ENCODE data around the gene RALGDS. TPM values are rescaled to one million over a fixed set of nuclear protein-coding genes. Genes with fewer than 3 reads are reported as not detected.
"Not testable (repeated sequence)": the region's sequence is repeated elsewhere in the genome, so short reads cannot be mapped to it uniquely, and the experiment has no call there.

RALGDS gene
- total RNA-seq, 1 donor: 59.0 TPM

DNA sequence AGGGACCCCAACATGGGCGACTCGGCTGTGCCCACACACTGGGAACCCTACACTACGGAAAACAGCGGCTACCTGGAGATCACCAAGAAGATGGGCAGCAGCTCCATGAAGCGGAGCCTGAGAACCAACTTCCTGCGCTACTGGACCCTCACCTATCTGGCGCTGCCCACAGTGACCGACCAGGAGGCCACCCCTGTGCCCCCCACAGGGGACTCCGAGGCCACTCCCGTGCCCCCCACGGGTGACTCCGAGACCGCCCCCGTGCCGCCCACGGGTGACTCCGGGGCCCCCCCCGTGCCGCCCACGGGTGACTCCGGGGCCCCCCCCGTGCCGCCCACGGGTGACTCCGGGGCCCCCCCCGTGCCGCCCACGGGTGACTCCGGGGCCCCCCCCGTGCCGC lies 50.1 kb downstream of the RALGDS start:
- not testable (repeated sequence) for H3K4me1 ChIP-seq (ENCODE audit: insufficient read depth, low read length); H3K27me3 ChIP-seq (ENCODE audit: insufficient read depth, low read length); H3K9me3 ChIP-seq (ENCODE audit: low read depth, low read length); H3K4me3 ChIP-seq (ENCODE audit: low read length)

DNA sequence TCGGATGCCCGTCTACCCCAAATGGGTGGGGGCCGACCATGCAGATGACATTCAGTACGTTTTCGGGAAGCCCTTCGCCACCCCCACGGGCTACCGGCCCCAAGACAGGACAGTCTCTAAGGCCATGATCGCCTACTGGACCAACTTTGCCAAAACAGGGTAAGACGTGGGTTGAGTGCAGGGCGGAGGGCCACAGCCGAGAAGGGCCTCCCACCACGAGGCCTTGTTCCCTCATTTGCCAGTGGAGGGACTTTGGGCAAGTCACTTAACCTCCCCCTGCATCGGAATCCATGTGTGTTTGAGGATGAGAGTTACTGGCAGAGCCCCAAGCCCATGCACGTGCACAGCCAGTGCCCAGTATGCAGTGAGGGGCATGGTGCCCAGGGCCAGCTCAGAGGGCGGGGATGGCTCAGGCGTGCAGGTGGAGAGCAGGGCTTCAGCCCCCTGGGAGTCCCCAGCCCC lies 50.5 kb downstream of the RALGDS start:
- not testable (repeated sequence) for H3K4me1 ChIP-seq (ENCODE audit: insufficient read depth, low read length); H3K4me3 ChIP-seq (ENCODE audit: low read length); H3K27me3 ChIP-seq (ENCODE audit: insufficient read depth, low read length); H3K9me3 ChIP-seq (ENCODE audit: low read depth, low read length)

DNA sequence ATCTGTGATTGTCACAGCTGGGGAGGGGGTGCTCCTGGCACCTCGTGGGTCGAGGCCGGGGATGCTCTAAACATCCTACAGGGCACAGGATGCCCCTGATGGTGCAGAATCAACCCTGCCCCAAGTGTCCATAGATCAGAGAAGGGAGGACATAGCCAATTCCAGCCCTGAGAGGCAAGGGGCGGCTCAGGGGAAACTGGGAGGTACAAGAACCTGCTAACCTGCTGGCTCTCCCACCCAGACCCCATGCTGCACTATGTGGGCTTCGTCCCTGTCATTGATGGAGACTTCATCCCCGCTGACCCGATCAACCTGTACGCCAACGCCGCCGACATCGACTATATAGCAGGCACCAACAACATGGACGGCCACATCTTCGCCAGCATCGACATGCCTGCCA lies 52.6 kb downstream of the RALGDS start:
- H3K27me3 ChIP-seq (ENCODE audit: insufficient read depth, low read length); H3K4me1 ChIP-seq (ENCODE audit: insufficient read depth, low read length); H3K4me3 ChIP-seq (ENCODE audit: low read length); H3K9me3 ChIP-seq (ENCODE audit: low read depth, low read length): not testable (repeated sequence)

DNA sequence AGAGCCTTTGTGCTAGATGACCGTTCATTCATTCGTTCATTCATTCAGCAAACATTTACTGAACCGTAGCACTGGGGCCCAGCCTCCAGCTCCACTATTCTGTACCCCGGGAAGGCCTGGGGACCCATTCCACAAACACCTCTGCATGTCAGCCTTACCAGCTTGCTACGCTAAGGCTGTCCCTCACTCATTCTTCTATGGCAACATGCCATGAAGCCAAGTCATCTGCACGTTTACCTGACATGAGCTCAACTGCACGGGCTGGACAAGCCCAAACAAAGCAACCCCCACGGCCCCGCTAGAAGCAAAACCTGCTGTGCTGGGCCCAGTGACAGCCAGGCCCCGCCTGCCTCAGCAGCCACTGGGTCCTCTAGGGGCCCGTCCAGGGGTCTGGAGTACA lies 53.2 kb downstream of the RALGDS start:
- no peaks in the 10 kb centered on the region for H3K9me3 ChIP-seq (ENCODE audit: low read depth, low read length)
- no peak overlapping the region for H3K4me3 ChIP-seq (ENCODE audit: low read length)
- no peaks in the 10 kb centered on the region for H3K4me1 ChIP-seq (ENCODE audit: insufficient read depth, low read length)
- H3K27me3 ChIP-seq (ENCODE audit: insufficient read depth, low read length): no peaks in the 10 kb centered on the region

DNA sequence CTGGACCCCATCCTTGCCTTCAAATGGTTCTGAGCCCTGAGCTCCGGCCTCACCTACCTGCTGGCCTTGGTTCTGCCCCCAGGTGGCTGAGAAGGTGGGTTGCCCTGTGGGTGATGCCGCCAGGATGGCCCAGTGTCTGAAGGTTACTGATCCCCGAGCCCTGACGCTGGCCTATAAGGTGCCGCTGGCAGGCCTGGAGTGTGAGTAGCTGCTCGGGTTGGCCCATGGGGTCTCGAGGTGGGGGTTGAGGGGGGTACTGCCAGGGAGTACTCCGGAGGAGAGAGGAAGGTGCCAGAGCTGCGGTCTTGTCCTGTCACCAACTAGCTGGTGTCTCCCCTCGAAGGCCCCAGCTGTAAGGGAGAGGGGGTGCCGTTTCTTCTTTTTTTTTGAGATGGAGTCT lies 54.0 kb downstream of the RALGDS start:
- H3K4me1 ChIP-seq (ENCODE audit: insufficient read depth, low read length): no peaks in the 10 kb centered on the region
- no peaks in the 10 kb centered on the region for H3K27me3 ChIP-seq (ENCODE audit: insufficient read depth, low read length)
- no peak overlapping the region for H3K4me3 ChIP-seq (ENCODE audit: low read length)
- H3K9me3 ChIP-seq (ENCODE audit: low read depth, low read length): no peaks in the 10 kb centered on the region

DNA sequence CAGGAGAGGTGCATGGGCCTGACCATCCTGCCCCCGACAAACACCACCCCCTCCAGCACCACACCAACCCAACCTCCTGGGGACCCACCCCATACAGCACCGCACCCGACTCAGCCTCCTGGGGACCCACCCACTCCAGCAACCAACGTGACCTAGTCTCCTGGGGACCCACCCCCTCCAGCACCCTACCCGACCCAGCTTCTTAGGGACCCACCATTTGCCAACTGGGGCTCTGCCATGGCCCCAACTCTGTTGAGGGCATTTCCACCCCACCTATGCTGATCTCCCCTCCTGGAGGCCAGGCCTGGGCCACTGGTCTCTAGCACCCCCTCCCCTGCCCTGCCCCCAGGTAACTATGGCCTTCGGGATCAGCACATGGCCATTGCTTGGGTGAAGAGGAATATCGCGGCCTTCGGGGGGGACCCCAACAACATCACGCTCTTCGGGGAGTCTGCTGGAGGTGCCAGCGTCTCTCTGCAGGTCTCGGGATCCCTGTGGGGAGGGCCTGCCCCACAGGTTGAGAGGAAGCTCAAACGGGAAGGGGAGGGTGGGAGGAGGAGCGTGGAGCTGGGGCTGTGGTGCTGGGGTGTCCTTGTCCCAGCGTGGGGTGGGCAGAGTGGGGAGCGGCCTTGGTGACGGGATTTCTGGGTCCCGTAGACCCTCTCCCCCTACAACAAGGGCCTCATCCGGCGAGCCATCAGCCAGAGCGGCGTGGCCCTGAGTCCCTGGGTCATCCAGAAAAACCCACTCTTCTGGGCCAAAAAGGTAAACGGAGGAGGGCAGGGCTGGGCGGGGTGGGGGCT lies 54.7 kb downstream of the RALGDS start:
- Histone ChIP-seq H3K4me1 (ENCODE audit: insufficient read depth, low read length) (no peaks in the 10 kb centered on the region), H3K27me3 (ENCODE audit: insufficient read depth, low read length) (no peaks in the 10 kb centered on the region), H3K4me3 (ENCODE audit: low read length) (no peak overlapping the region), H3K9me3 (ENCODE audit: low read depth, low read length) (no peaks in the 10 kb centered on the region)

DNA sequence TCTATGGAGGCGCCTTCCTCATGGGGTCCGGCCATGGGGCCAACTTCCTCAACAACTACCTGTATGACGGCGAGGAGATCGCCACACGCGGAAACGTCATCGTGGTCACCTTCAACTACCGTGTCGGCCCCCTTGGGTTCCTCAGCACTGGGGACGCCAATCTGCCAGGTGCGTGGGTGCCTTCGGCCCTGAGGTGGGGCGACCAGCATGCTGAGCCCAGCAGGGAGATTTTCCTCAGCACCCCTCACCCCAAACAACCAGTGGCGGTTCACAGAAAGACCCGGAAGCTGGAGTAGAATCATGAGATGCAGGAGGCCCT lies 56.0 kb downstream of the RALGDS start:
- H3K4me1 ChIP-seq (ENCODE audit: insufficient read depth, low read length): peaks cover 4% of the 10 kb centered on the region
- no peaks in the 10 kb centered on the region for H3K27me3 ChIP-seq (ENCODE audit: insufficient read depth, low read length)
- H3K4me3 ChIP-seq (ENCODE audit: low read length): no peak overlapping the region
- no peaks in the 10 kb centered on the region for H3K9me3 ChIP-seq (ENCODE audit: low read depth, low read length)

DNA sequence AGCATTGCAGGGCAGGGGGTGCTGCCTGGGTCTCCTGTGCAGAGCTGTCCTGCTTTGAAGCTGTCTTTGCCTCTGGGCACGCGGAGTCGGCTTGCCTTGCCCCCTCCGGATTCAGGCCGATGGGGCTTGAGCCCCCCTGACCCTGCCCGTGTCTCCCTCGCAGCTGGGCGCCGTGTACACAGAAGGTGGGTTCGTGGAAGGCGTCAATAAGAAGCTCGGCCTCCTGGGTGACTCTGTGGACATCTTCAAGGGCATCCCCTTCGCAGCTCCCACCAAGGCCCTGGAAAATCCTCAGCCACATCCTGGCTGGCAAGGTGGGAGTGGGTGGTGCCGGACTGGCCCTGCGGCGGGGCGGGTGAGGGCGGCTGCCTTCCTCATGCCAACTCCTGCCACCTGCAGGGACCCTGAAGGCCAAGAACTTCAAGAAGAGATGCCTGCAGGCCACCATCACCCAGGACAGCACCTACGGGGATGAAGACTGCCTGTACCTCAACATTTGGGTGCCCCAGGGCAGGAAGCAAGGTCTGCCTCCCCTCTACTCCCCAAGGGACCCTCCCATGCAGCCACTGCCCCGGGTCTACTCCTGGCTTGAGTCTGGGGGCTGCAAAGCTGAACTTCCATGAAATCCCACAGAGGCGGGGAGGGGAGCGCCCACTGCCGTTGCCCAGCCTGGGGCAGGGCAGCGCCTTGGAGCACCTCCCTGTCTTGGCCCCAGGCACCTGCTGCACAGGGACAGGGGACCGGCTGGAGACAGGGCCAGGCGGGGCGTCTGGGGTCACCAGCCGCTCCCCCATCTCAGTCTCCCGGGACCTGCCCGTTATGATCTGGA lies 56.6 kb downstream of the RALGDS start:
- H3K4me3 ChIP-seq (ENCODE audit: low read length): no peak overlapping the region
- H3K4me1 ChIP-seq (ENCODE audit: insufficient read depth, low read length): peaks cover 9% of the 10 kb centered on the region
- H3K9me3 ChIP-seq (ENCODE audit: low read depth, low read length): no peaks in the 10 kb centered on the region
- H3K27me3 ChIP-seq (ENCODE audit: insufficient read depth, low read length): no peaks in the 10 kb centered on the region

DNA sequence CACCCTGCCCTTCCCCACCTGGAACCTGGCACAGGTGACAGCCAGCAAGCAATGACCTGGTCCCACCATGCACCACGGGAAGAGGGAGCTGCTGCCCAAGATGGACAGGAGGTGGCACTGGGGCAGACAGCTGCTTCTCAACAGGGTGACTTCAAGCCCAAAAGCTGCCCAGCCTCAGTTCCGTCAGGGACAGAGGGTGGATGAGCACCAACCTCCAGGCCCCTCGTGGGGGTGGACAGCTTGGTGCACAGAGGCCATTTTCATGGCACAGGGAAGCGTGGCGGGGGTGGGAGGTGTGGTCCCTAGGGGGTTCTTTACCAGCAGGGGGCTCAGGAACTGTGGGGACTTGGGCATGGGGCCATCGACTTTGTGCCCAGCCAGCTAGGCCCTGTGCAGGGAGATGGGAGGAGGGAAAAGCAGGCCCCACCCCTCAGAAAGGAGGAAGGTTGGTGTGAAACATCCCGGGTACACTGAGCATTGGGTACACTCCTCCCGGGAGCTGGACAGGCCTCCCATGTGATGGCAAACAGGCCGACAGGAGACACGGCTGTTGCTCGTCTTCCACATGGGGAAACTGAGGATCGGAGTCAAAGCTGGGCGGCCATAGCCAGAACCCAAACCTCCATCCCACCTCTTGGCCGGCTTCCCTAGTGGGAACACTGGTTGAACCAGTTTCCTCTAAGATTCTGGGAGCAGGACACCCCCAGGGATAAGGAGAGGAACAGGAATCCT lies 57.4 kb downstream of the RALGDS start:
- Histone ChIP-seq H3K27me3 (ENCODE audit: insufficient read depth, low read length) (no peaks in the 10 kb centered on the region), H3K4me1 (ENCODE audit: insufficient read depth, low read length) (peaks cover 17% of the 10 kb centered on the region), H3K9me3 (ENCODE audit: low read depth, low read length) (no peaks in the 10 kb centered on the region), H3K4me3 (ENCODE audit: low read length) (no peak overlapping the region)

DNA sequence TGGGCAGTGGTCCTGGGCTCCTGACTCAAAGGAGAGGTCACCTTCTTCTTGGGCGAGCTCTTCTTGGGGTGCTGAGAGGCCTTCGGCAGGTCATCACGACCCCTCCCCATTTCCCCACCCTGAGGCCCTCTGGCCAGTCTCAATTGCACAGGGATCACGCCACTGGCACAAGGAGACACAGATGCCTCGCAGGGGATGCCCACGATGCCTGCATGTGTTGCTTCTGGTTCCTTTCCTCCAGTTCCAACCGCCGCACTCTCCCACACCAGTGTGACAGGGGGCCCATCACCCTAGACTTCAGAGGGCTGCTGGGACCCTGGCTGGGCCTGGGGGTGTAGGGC lies 57.9 kb downstream of the RALGDS start:
- no peak overlapping the region for H3K4me3 ChIP-seq (ENCODE audit: low read length)
- peaks cover 23% of the 10 kb centered on the region for H3K4me1 ChIP-seq (ENCODE audit: insufficient read depth, low read length)
- H3K27me3 ChIP-seq (ENCODE audit: insufficient read depth, low read length): no peaks in the 10 kb centered on the region
- H3K9me3 ChIP-seq (ENCODE audit: low read depth, low read length): no peaks in the 10 kb centered on the region

DNA sequence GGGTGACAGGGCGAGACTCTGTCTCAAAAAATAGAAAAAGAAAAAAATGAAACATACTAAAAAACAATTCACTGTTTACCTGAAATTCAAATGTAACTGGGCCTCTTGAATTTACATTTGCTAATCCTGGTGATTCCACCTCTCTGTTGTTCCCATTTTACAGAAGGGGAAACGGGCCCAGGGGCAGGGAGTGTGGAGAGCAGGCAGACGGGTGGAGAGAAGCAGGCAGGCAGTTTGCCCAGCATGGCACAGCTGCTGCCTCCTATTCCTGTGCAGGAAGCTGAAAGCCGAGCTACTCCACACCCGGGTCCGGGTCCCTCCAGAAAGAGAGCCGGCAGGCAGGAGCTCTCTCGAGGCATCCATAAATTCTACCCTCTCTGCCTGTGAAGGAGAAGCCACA lies 58.5 kb downstream of the RALGDS start:
- H3K9me3 ChIP-seq (ENCODE audit: low read depth, low read length); H3K4me3 ChIP-seq (ENCODE audit: low read length); H3K27me3 ChIP-seq (ENCODE audit: insufficient read depth, low read length): not testable (repeated sequence)
- peaks cover 25% of the 10 kb centered on the region for H3K4me1 ChIP-seq (ENCODE audit: insufficient read depth, low read length)

DNA sequence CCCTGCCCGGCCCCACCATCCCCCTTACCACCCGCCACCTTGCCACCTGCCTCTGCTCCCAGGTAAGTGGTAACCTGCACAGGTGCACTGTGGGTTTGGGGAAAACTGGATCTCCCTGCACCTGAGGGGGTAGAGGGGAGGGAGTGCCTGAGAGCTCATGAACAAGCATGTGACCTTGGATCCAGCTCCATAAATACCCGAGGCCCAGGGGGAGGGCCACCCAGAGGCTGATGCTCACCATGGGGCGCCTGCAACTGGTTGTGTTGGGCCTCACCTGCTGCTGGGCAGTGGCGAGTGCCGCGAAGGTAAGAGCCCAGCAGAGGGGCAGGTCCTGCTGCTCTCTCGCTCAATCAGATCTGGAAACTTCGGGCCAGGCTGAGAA lies 59.3 kb downstream of the RALGDS start, which contains the start of gene CEL:
CEL (plus strand) TSS at position 218 of the 382 bp plus-strand sequence; CDS start at position 240, 22 bp downstream.
- peaks cover 31% of the 10 kb centered on the region for H3K4me1 ChIP-seq (ENCODE audit: insufficient read depth, low read length)
- not testable (repeated sequence) for H3K27me3 ChIP-seq (ENCODE audit: insufficient read depth, low read length); H3K9me3 ChIP-seq (ENCODE audit: low read depth, low read length); H3K4me3 ChIP-seq (ENCODE audit: low read length)

DNA sequence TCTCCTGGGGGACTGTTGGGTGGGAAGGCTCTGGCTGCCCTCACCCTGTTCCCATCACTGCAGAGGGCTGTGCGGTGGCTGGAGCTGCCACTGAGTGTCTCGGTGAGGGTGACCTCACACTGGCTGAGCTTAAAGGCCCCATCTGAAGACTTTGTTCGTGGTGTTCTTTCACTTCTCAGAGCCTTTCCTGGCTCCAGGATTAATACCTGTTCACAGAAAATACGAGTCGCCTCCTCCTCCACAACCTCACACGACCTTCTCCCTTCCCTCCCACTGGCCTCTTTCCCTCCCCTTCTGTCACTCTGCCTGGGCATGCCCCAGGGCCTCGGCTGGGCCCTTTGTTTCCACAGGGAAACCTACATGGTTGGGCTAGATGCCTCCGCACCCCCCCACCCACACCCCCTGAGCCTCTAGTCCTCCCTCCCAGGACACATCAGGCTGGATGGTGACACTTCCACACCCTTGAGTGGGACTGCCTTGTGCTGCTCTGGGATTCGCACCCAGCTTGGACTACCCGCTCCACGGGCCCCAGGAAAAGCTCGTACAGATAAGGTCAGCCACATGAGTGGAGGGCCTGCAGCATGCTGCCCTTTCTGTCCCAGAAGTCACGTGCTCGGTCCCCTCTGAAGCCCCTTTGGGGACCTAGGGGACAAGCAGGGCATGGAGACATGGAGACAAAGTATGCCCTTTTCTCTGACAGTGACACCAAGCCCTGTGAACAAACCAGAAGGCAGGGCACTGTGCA lies 59.8 kb downstream of the RALGDS start:
- H3K27me3 ChIP-seq (ENCODE audit: insufficient read depth, low read length); H3K4me3 ChIP-seq (ENCODE audit: low read length); H3K9me3 ChIP-seq (ENCODE audit: low read depth, low read length): not testable (repeated sequence)
- peaks cover 31% of the 10 kb centered on the region for H3K4me1 ChIP-seq (ENCODE audit: insufficient read depth, low read length)

DNA sequence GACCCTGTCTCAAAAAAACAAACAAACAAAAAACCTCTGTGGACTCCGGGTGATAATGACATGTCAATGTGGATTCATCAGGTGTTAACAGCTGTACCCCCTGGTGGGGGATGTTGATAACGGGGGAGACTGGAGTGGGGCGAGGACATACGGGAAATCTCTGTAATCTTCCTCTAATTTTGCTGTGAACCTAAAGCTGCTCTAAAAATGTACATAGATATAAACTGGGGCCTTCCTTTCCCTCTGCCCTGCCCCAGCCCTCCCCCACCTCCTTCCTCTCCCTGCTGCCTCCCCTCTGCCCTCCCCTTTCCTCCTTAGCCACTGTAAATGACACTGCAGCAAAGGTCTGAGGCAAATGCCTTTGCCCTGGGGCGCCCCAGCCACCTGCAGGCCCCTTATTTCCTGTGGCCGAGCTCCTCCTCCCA lies 60.6 kb downstream of the RALGDS start:
- Histone ChIP-seq H3K4me3 (ENCODE audit: low read length) (no peak overlapping the region), H3K4me1 (ENCODE audit: insufficient read depth, low read length) (peaks cover 31% of the 10 kb centered on the region), H3K27me3 (ENCODE audit: insufficient read depth, low read length) (no peaks in the 10 kb centered on the region), H3K9me3 (ENCODE audit: low read depth, low read length) (no peaks in the 10 kb centered on the region)

DNA sequence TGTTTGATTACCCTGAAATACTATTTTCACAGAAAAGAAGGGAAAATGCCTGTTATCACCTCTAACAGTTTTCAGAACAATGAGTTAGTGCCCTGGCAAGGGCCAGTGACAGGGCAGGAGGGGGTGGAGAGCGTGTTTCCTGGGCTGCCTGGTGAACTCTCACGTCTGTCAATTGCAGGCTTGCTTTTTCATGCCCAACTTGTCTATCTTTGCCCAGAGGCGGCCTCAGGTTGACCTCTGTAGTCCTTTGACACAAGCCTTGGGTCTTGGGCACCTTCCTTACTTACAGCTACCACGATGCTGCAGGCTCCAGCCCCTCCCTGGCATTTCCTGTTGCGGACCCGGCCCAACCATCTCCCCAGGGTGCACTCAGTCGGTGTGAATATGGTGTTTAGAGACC lies 61.4 kb downstream of the RALGDS start:
- Histone ChIP-seq H3K4me1 (ENCODE audit: insufficient read depth, low read length) (peaks cover 31% of the 10 kb centered on the region), H3K27me3 (ENCODE audit: insufficient read depth, low read length) (no peaks in the 10 kb centered on the region), H3K9me3 (ENCODE audit: low read depth, low read length) (no peaks in the 10 kb centered on the region), H3K4me3 (ENCODE audit: low read length) (no peak overlapping the region)

All from mononuclear cell (primary cell).